ENCODE data around the gene CCNL2.
A peak's percentile ranks its signal among the peaks of the same experiment; 100 is the strongest.

Gene CCNL2

GRCh38 chr1:1399187-1399871, at the start of gene CCNL2:
Gene CCNL2 (minus strand): TSS chr1:1399335. CDS start chr1:1399306, 29 bp downstream.
- Histone ChIP-seq H3K9me3 (ENCODE audit: control insufficient read depth, insufficient read depth, low read depth, low read length) (no peaks in the 10 kb centered on the region), H3K4me3 (ENCODE audit: low read depth, low read length) (peak within 1 kb of the TSS; percentile 95), H3K36me3 (ENCODE audit: control insufficient read depth in 2 of 2, insufficient read depth in 1 of 2, low read length in 2 of 2) (peaks cover 26 to 84% of the 10 kb centered on the region in 2 experiments; a peak in 2 of 3 replicates), H3K27ac (ENCODE audit: extremely low read depth, low read depth, low read length) (peak within 1 kb of the TSS; percentile 89), H3K4me1 (ENCODE audit: control insufficient read depth, insufficient read depth, low read length) (no peaks in the 10 kb centered on the region)
- CTCF ChIA-PET, result interaction anchor here (0.5 to 1.5 kb wide), 10 partner anchors 8 to 382 kb away, joined by 3 to 6 read pairs (median 4); no protein-coding TSS in a partner anchor
- POLR2A ChIA-PET, result interaction anchor here (0.6 to 2.9 kb wide), 20 partner anchors 9 to 281 kb away, joined by 3 to 36 read pairs (median 3); partner anchors contain the start of genes AURKAIP1 and MRPL20
- TF ChIP-seq ZNF280C (tag by site-specific recombination; IDR thresholded peaks at IDR 0.05) (no peak), ZEB2 (tag by site-specific recombination; IDR thresholded peaks at IDR 0.05) (peak; percentile 89; the same call in 1 of the 2 replicates), KLF8 (tag by site-specific recombination; IDR thresholded peaks at IDR 0.05) (peak; percentile 96), ZXDB (tag by site-specific recombination; IDR thresholded peaks at IDR 0.05) (peak; percentile 80), GLI2 (tag by site-specific recombination; IDR thresholded peaks at IDR 0.05; ENCODE audit: borderline replicate concordance, low read depth) (no peak), ZNF785 (tag by site-specific recombination; IDR thresholded peaks at IDR 0.05) (no peak), ZNF354C (tag by site-specific recombination; IDR thresholded peaks at IDR 0.05; ENCODE audit: borderline replicate concordance, low read depth) (no peak), ZNF664 (tag by site-specific recombination; IDR thresholded peaks at IDR 0.05) (no peak), ZNF549 (tag by site-specific recombination; IDR thresholded peaks at IDR 0.05) (no peak), ZBTB7A (tag by site-specific recombination; IDR thresholded peaks at IDR 0.05; ENCODE audit: low read depth) (peak; percentile 89), MYNN (tag by site-specific recombination; IDR thresholded peaks at IDR 0.05; ENCODE audit: borderline replicate concordance) (no peak), YY1 (tag by site-specific recombination; IDR thresholded peaks at IDR 0.05) (peak; percentile 90), HOXD13 (CRISPR knock-in tag; IDR thresholded peaks at IDR 0.05; ENCODE audit: borderline replicate concordance) (no peak), ZNF555 (tag by site-specific recombination; conservative IDR thresholded peaks at IDR 0.05) (no peak), ZNF76 (tag by site-specific recombination; IDR thresholded peaks at IDR 0.05; ENCODE audit: borderline replicate concordance, low read depth) (peak; percentile 95), ZNF202 (tag by site-specific recombination; IDR thresholded peaks at IDR 0.05; ENCODE audit: borderline replicate concordance) (no peak), ZNF701 (tag by site-specific recombination; IDR thresholded peaks at IDR 0.05) (no peak), ZBTB21 (tag by site-specific recombination; IDR thresholded peaks at IDR 0.05) (no peak), SCRT2 (tag by site-specific recombination; IDR thresholded peaks at IDR 0.05) (no peak), YY2 (tag by site-specific recombination; IDR thresholded peaks at IDR 0.05) (peak; percentile 87), ZNF501 (tag by site-specific recombination; IDR thresholded peaks at IDR 0.05) (peak; percentile 63), PATZ1 (tag by site-specific recombination; IDR thresholded peaks at IDR 0.05) (peak; percentile 97), HOXC10 (CRISPR knock-in tag; IDR thresholded peaks at IDR 0.05) (no peak), KLF16 (tag by site-specific recombination; IDR thresholded peaks at IDR 0.05) (0 out of 2 replicates have a peak, but pooled peaks have one; percentile 31), ZBTB48 (tag by site-specific recombination; IDR thresholded peaks at IDR 0.05) (peak; percentile 86; the same call in 1 of the 2 replicates)
- TF ChIP-seq, protein P1, sequence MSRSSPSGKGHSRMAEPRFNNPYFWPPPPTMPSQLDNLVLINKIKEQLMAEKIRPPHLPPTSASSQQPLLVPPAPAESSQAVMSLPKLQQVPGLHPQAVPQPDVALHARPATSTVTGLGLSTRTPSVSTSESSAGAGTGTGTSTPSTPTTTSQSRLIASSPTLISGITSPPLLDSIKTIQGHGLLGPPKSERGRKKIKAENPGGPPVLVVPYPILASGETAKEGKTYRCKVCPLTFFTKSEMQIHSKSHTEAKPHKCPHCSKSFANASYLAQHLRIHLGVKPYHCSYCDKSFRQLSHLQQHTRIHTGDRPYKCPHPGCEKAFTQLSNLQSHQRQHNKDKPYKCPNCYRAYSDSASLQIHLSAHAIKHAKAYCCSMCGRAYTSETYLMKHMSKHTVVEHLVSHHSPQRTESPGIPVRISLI (tag by site-specific recombination; IDR thresholded peaks at IDR 0.05), result no peak
- TF ChIP-seq, protein P2, sequence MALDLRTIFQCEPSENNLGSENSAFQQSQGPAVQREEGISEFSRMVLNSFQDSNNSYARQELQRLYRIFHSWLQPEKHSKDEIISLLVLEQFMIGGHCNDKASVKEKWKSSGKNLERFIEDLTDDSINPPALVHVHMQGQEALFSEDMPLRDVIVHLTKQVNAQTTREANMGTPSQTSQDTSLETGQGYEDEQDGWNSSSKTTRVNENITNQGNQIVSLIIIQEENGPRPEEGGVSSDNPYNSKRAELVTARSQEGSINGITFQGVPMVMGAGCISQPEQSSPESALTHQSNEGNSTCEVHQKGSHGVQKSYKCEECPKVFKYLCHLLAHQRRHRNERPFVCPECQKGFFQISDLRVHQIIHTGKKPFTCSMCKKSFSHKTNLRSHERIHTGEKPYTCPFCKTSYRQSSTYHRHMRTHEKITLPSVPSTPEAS (tag by site-specific recombination; IDR thresholded peaks at IDR 0.05), result no peak
- TF ChIP-seq, protein P3, sequence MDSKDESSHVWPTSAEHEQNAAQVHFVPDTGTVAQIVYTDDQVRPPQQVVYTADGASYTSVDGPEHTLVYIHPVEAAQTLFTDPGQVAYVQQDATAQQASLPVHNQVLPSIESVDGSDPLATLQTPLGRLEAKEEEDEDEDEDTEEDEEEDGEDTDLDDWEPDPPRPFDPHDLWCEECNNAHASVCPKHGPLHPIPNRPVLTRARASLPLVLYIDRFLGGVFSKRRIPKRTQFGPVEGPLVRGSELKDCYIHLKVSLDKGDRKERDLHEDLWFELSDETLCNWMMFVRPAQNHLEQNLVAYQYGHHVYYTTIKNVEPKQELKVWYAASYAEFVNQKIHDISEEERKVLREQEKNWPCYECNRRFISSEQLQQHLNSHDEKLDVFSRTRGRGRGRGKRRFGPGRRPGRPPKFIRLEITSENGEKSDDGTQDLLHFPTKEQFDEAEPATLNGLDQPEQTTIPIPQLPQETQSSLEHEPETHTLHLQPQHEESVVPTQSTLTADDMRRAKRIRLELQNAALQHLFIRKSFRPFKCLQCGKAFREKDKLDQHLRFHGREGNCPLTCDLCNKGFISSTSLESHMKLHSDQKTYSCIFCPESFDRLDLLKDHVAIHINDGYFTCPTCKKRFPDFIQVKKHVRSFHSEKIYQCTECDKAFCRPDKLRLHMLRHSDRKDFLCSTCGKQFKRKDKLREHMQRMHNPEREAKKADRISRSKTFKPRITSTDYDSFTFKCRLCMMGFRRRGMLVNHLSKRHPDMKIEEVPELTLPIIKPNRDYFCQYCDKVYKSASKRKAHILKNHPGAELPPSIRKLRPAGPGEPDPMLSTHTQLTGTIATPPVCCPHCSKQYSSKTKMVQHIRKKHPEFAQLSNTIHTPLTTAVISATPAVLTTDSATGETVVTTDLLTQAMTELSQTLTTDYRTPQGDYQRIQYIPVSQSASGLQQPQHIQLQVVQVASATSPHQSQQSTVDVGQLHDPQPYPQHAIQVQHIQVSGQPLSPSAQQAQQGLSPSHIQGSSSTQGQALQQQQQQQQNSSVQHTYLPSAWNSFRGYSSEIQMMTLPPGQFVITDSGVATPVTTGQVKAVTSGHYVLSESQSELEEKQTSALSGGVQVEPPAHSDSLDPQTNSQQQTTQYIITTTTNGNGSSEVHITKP (tag by site-specific recombination; IDR thresholded peaks at IDR 0.05), result 0 out of 2 replicates have a peak, but pooled peaks have one; percentile 50
